C4-2B (cell line): ENCODE results near the gene LRMDA.

Experiments
- H3K27ac ChIP-seq: fragments of 450-650 bp; 2 replicates; pipeline ENCODE4 v1.5.1; 2017
- ZFX ChIP-seq: fragments of 450-650 bp; IDR thresholded peaks from 2 replicates; pipeline ENCODE4 v1.6.1; 2017
- TF ChIP-seq, protein P1 (sequence below): fragments of 450-650 bp; conservative IDR thresholded peaks from 2 replicates; pipeline ENCODE4 v1.5.1; 2017; ENCODE audit warnings: mild to moderate bottlenecking

The LRMDA gene

GRCh38 chr10:76116523-76116922 lies 685.1 kb downstream of the LRMDA start:
- H3K27ac ChIP-seq, result no peak overlapping the region
- TF ChIP-seq, protein P1, sequence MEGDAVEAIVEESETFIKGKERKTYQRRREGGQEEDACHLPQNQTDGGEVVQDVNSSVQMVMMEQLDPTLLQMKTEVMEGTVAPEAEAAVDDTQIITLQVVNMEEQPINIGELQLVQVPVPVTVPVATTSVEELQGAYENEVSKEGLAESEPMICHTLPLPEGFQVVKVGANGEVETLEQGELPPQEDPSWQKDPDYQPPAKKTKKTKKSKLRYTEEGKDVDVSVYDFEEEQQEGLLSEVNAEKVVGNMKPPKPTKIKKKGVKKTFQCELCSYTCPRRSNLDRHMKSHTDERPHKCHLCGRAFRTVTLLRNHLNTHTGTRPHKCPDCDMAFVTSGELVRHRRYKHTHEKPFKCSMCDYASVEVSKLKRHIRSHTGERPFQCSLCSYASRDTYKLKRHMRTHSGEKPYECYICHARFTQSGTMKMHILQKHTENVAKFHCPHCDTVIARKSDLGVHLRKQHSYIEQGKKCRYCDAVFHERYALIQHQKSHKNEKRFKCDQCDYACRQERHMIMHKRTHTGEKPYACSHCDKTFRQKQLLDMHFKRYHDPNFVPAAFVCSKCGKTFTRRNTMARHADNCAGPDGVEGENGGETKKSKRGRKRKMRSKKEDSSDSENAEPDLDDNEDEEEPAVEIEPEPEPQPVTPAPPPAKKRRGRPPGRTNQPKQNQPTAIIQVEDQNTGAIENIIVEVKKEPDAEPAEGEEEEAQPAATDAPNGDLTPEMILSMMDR, result no peak
- TF ChIP-seq ZFX, result no peak

DNA sequence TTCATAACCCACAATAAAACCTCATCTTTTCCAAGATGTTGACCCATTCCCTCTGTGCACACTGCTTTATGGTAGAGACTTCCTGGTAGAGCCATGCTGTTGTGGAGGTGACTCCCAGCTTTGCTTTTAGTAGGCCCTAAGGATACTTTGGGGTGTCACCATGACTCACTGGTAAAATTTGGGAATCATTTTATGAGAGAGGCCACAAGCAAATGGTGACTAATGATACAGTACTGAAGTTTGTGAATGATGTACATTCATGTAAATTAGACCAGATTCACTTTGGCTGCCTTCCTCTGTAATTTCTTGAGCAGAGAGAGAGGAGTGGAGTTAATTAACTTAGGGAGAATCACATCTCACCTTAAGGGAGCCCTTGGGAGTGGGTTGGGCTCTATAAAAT lies 686.5 kb downstream of the LRMDA start:
- no peak overlapping the region for H3K27ac ChIP-seq
- no peak for TF ChIP-seq ZFX
- TF ChIP-seq, protein P1, result no peak

DNA sequence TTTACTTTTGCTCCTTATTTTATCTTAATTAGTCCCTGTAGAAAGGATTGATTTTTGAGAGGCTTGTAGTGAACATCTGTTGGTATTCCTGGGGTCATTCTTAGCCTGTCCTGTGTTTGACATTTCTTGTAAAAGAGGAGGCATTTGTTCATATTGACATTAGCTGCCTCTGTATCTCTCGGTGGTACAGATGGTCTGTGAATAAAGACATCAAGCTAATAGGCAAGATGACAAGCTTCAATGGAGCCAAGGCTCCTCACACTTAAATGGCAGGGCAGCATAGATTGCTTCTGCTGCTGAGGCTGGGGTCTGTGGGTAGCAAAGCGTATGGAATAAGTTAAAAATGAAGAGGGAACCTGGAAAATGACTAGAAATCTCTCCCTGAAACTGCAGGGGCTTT lies 687.6 kb downstream of the LRMDA start:
- H3K27ac ChIP-seq, result no peak overlapping the region
- TF ChIP-seq ZFX, result no peak
- TF ChIP-seq, protein P1, result no peak

- TF ChIP-seq ZFX, result no peak
- TF ChIP-seq, protein P1, result no peak
- no peak overlapping the region for H3K27ac ChIP-seq
Observed at GRCh38 chr10:76119515-76119914, 688.1 kb downstream of the LRMDA start.

DNA sequence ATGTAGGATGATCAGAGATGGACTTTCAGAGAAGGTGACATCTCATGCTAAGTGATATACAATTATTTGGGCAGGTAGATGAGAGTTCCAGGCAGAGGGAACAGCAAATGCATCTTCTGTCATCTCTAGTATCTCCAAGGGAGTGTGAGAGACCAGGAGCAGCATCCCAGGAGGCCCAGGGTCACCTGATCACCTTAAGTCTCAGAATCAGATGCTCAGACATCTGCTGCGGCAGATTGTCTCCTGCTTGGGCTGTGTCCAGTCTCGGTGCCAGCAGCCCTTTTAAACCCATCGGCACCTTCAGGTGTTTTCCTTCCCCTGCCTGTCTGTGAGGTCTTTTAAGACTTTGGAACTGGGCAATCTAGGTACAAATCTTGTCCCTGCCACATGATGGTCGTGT lies 690.6 kb downstream of the LRMDA start:
- no peak overlapping the region for H3K27ac ChIP-seq
- TF ChIP-seq, protein P1, result no peak
- TF ChIP-seq ZFX, result no peak

DNA sequence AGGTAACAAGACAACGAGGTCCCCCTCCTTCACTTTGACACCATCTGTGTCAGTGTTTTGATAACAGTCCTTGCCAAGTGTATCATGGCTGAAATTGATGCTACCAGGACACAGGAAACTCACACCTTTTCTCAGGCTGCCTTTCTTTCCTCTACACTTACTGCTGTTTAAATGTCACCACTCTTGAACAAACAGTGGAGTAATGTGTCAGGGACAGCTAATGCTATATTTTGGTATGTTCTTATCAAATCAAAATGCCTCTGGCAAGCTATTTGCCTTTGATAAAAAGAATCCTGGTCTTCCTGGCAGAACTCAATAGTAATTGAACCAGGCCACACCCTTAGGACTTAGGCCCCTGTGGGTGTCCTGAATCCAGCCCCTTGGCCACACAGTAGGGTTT lies 692.9 kb downstream of the LRMDA start:
- TF ChIP-seq, protein P1, result no peak
- TF ChIP-seq ZFX, result no peak
- H3K27ac ChIP-seq, result no peak overlapping the region

- TF ChIP-seq, protein P1, result no peak
- TF ChIP-seq ZFX, result no peak
- no peak overlapping the region for H3K27ac ChIP-seq
Observed at GRCh38 chr10:76125900-76126299, 694.5 kb downstream of the LRMDA start.
